Common myeloid progenitor, CD34-positive (primary cell): ENCODE measurements around the gene DEFB108B.
"Not testable (repeated sequence)": the region's sequence is repeated elsewhere in the genome, so short reads cannot be mapped to it uniquely, and the experiment has no call there.

Experiments used
- CTCF ChIA-PET: fragments of 350-600 bp; sonication (Branson Sonifier 250); formaldehyde crosslinking; loops from one replicate; lab custom pipeline; 2021; ENCODE audit warnings: antibody characterized with exemption; lab: Charles Lee
- POLR2A ChIA-PET: fragments of 350-600 bp; sonication (Branson Sonifier 250); formaldehyde crosslinking; loops from one replicate; lab custom pipeline; 2021; ENCODE audit warnings: antibody characterized with exemption; lab: Charles Lee
- DNase-seq, 3 donors: peaks; one replicate each; pipeline versions ENCODE4 v3.0.0 to v3.0.0-alpha.2; 2013
- H3K27ac ChIP-seq, 2 experiments: 1 replicate in 1 of 2; 2 replicates in 1 of 2; pipeline ENCODE4 v1.7.0; 2013; ENCODE audit warnings: inconsistent platforms in 2 of 2, low read length in 2 of 2, mild to moderate bottlenecking in 2 of 2, low read depth in 1 of 2, moderate library complexity in 1 of 2; ENCODE audit not compliant: severe bottlenecking in 2 of 2, insufficient read depth in 1 of 2, poor library complexity in 1 of 2
- H3K27me3 ChIP-seq, 5 experiments: replicated peaks in 2 of 5; 1 replicate in 3 of 5; 2 replicates in 2 of 5; pipeline versions ENCODE4 v1.6.1 to v1.7.0; 2013; ENCODE audit warnings: low read length in 4 of 5, mild to moderate bottlenecking in 2 of 5, moderate library complexity in 2 of 5, inconsistent platforms in 1 of 5; ENCODE audit not compliant: insufficient read depth in 5 of 5, control insufficient read depth in 4 of 5
- H3K36me3 ChIP-seq, 4 experiments: 1 replicate in 2 of 4; 2 replicates in 2 of 4; pipeline versions ENCODE4 v1.6.1 to v1.7.0; 2013; ENCODE audit warnings: low read length in 3 of 4, control low read depth in 1 of 4, mild to moderate bottlenecking in 1 of 4; ENCODE audit not compliant: control insufficient read depth in 4 of 4, insufficient read depth in 4 of 4
- H3K4me1 ChIP-seq, 4 experiments: 1 replicate in 3 of 4; 2 replicates in 1 of 4; pipeline versions ENCODE4 v1.6.1 to v1.7.1; 2013; ENCODE audit warnings: low read length in 3 of 4, mild to moderate bottlenecking in 3 of 4, control low read depth in 1 of 4, inconsistent platforms in 1 of 4, moderate library complexity in 1 of 4; ENCODE audit not compliant: control insufficient read depth in 4 of 4, insufficient read depth in 4 of 4; ENCODE audit errors: control extremely low read depth in 1 of 4
- H3K4me3 ChIP-seq, 7 experiments: 1 replicate in 4 of 7; 2 replicates in 3 of 7; pipeline versions ENCODE4 v1.5.1 to v1.7.0; 2013; ENCODE audit warnings: mild to moderate bottlenecking in 7 of 7, low read length in 6 of 7, moderate library complexity in 6 of 7, inconsistent platforms in 2 of 7, low read depth in 2 of 7, control low read depth in 1 of 7; ENCODE audit not compliant: insufficient read depth in 4 of 7, control insufficient read depth in 1 of 7; ENCODE audit errors: extremely low read depth in 1 of 7
- H3K9me3 ChIP-seq, 5 experiments: 1 replicate in 4 of 5; 2 replicates in 1 of 5; pipeline versions ENCODE4 v1.6.1 to v1.7.1; 2013; ENCODE audit warnings: low read length in 4 of 5, mild to moderate bottlenecking in 2 of 5, inconsistent platforms in 1 of 5, low read depth in 1 of 5, moderate library complexity in 1 of 5; ENCODE audit not compliant: control insufficient read depth in 4 of 5, insufficient read depth in 2 of 5; ENCODE audit errors: control extremely low read depth in 1 of 5
- WGBS: methylation state at CpG from one replicate; pipeline ENCODE4 v1.1.5; 2013; ENCODE audit not compliant: insufficient coverage; 5-methylcytosine and 5-hydroxymethylcytosine counted together

DEFB108B gene

GRCh38 chr11:71791111-71791510, 41.9 kb upstream of the DEFB108B start:
- H3K36me3 ChIP-seq, H3K27ac ChIP-seq, H3K27me3 ChIP-seq, H3K4me3 ChIP-seq, H3K4me1 ChIP-seq, H3K9me3 ChIP-seq, POLR2A ChIA-PET, DNase-seq: not testable (repeated sequence)
- CTCF ChIA-PET: interaction anchor here (1.3 kb wide), 1 partner anchor 9 kb away, joined by 4 read pairs; no protein-coding TSS in a partner anchor
- WGBS: 77% methylated on average over 6 of the region's 7 CpGs

GRCh38 chr11:71792621-71793235, 40.3 kb upstream of the DEFB108B start:
- H3K4me3 ChIP-seq, POLR2A ChIA-PET, H3K27me3 ChIP-seq, H3K36me3 ChIP-seq, H3K9me3 ChIP-seq, H3K27ac ChIP-seq, H3K4me1 ChIP-seq: not testable (repeated sequence)
- WGBS: 100% methylated on average over 2 of the region's 6 CpGs
- CTCF ChIA-PET: interaction anchor here (0.7 to 1.2 kb wide), 2 partner anchors 7 to 49 kb away, joined by 3 read pairs; no protein-coding TSS in a partner anchor
- DNase-seq: peak in 2 of 3 donors; percentile 50 to 58

DNA sequence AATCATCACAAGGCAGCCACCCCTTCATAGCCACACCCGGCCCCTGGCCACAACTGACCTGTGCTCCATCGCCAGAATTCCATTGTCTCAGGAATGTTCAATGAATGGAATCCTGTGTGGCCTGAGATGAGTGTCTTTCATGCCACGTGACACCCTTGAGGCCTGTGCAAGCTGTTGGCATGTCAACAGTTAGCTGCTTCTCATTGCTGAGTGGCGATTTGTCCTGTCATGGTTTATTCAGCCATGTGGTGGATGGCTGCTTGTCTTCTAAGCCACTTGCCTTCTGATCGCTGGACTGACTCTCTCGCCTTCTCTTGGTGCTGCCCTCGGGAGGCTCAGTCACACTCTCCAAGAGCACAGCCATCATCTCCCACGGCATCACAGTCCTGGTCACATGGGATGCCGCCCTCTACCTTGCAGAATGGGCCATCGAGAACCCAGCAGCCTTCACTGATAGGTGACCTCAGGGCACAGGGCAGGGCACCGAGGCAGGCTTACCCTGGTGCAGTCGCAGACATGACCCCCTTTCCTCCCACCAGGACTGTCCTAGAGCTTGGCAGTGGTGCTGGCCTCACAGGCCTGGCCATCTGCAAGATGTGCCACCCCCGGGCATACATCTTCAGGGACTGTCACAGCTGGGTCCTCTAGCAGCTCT, 38.5 kb upstream of the DEFB108B start:
- DNase-seq, H3K27me3 ChIP-seq, H3K4me1 ChIP-seq, POLR2A ChIA-PET, H3K36me3 ChIP-seq, H3K9me3 ChIP-seq, H3K4me3 ChIP-seq, H3K27ac ChIP-seq: not testable (repeated sequence)
- WGBS: 96% methylated on average over 9 of the region's 13 CpGs
- CTCF ChIA-PET: interaction anchor here (0.8 to 1.4 kb wide), 2 partner anchors 70 to 115 kb away, joined by 3 read pairs; no protein-coding TSS in a partner anchor

DNA sequence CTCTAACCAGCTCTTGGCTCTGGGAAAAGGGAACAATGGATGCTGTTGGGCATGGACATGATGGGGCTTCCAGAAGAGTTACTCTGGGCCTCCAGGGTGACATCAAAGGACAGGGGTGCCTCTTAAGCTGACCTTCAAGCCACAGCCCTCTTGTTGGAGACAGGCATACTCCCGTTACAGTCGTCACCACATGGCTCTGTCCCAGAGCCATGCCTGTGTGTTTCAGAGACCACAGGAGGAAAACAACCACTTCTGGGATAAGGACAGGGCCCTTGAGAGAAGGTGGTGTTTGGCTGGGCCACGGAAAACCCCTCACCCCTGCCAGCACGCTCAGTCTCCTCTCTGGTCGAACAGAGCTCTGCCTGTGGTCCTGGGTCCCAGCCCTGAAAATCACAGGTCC, 37.8 kb upstream of the DEFB108B start:
- POLR2A ChIA-PET, H3K27me3 ChIP-seq, H3K27ac ChIP-seq, H3K9me3 ChIP-seq, DNase-seq, H3K36me3 ChIP-seq, H3K4me1 ChIP-seq, H3K4me3 ChIP-seq: not testable (repeated sequence)
- CTCF ChIA-PET: interaction anchor here (0.8 to 1.4 kb wide), 2 partner anchors 69 to 114 kb away, joined by 3 read pairs; no protein-coding TSS in a partner anchor
- WGBS: 100% methylated on average over 5 of the region's 5 CpGs

DNA sequence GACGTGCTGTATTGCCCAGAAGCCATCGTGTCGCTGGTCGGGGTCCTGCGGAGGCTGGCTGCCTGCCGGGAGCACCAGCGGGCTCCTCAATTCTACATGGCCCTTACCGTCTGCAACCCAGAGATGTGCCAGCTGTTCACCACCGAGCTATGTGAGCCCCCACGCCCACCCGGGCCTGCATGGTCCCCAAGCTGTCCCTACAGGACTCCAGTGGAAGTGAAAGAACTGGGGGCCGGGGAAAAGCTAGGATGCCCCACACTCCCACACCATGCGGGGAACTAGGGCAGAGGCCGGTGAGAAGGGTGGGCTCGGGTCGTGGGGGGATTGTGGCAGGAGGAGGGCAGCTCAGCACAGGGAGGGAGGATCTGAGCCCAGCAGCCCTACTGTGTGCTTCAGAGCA, 37.0 kb upstream of the DEFB108B start:
- DNase-seq, H3K9me3 ChIP-seq, H3K4me1 ChIP-seq, H3K4me3 ChIP-seq, CTCF ChIA-PET, POLR2A ChIA-PET, H3K27ac ChIP-seq, H3K36me3 ChIP-seq, H3K27me3 ChIP-seq: not testable (repeated sequence)
- 94% methylated on average over 10 of the region's 16 CpGs for WGBS

GRCh38 chr11:71796781-71797180, 36.2 kb upstream of the DEFB108B start:
- H3K27ac ChIP-seq, H3K4me1 ChIP-seq, H3K4me3 ChIP-seq, H3K27me3 ChIP-seq, POLR2A ChIA-PET, CTCF ChIA-PET, H3K36me3 ChIP-seq, DNase-seq, H3K9me3 ChIP-seq: not testable (repeated sequence)
- WGBS: 100% methylated on average over 6 of the region's 9 CpGs

GRCh38 chr11:71799556-71800128, 33.4 kb upstream of the DEFB108B start:
- 97% methylated on average over 8 of the region's 13 CpGs for WGBS
- POLR2A ChIA-PET, H3K4me1 ChIP-seq, DNase-seq, H3K27me3 ChIP-seq, H3K9me3 ChIP-seq, H3K27ac ChIP-seq, H3K36me3 ChIP-seq, H3K4me3 ChIP-seq: not testable (repeated sequence)
- CTCF ChIA-PET: interaction anchor here (0.7 to 1.2 kb wide), 3 partner anchors 7 to 14 kb away, joined by 3 to 4 read pairs (median 4); no protein-coding TSS in a partner anchor
